Skeletal muscle tissue (tissue), 4 donors: Measurements from ENCODE around the gene DDX50. TPM values are rescaled to one million over a fixed set of nuclear protein-coding genes. Genes with fewer than 3 reads are reported as not detected.
"Not testable (repeated sequence)": the region's sequence is repeated elsewhere in the genome, so short reads cannot be mapped to it uniquely, and the experiment has no call there.

Experiments
- H3K27ac ChIP-seq: one replicate; pipeline ENCODE4 v1.7.0; 2013; ENCODE audit warnings: mild to moderate bottlenecking, low read depth, low read length, inconsistent platforms
- H3K27me3 ChIP-seq, 3 donors: one replicate each; pipeline ENCODE4 v1.7.0; 2013; ENCODE audit warnings: low read length in 3 of 3; ENCODE audit not compliant: control insufficient read depth in 3 of 3, insufficient read depth in 3 of 3
- H3K36me3 ChIP-seq, 3 donors: one replicate each; pipeline ENCODE4 v1.7.0; 2013; ENCODE audit warnings: low read length in 3 of 3; ENCODE audit not compliant: control insufficient read depth in 3 of 3, insufficient read depth in 3 of 3
- H3K4me1 ChIP-seq, 3 donors: one replicate each; pipeline ENCODE4 v1.7.0; 2013; ENCODE audit warnings: low read length in 3 of 3, mild to moderate bottlenecking in 3 of 3; ENCODE audit not compliant: control insufficient read depth in 3 of 3, insufficient read depth in 3 of 3
- H3K4me3 ChIP-seq, 3 donors: one replicate each; pipeline ENCODE4 v1.7.0; 2013; ENCODE audit warnings: low read length in 3 of 3
- H3K9ac ChIP-seq, 3 donors: one replicate each; pipeline ENCODE4 v1.7.0; 2013; ENCODE audit warnings: low read length in 3 of 3, mild to moderate bottlenecking in 3 of 3, moderate library complexity in 2 of 3, low read depth in 1 of 3
- H3K9me3 ChIP-seq, 3 donors: one replicate each; pipeline ENCODE4 v1.7.0; 2013; ENCODE audit warnings: low read length in 3 of 3; ENCODE audit not compliant: control insufficient read depth in 3 of 3
- total RNA-seq: library from RNA; depleted of rRNA; stranded (reverse); fragments of >200 nt; gene quantifications from one replicate; pipeline ENCODE4 v1.2.3, GENCODE V29; 2014
- donor health status: Osteomylitis.

The DDX50 gene
- 42.3 TPM for total RNA-seq

DNA sequence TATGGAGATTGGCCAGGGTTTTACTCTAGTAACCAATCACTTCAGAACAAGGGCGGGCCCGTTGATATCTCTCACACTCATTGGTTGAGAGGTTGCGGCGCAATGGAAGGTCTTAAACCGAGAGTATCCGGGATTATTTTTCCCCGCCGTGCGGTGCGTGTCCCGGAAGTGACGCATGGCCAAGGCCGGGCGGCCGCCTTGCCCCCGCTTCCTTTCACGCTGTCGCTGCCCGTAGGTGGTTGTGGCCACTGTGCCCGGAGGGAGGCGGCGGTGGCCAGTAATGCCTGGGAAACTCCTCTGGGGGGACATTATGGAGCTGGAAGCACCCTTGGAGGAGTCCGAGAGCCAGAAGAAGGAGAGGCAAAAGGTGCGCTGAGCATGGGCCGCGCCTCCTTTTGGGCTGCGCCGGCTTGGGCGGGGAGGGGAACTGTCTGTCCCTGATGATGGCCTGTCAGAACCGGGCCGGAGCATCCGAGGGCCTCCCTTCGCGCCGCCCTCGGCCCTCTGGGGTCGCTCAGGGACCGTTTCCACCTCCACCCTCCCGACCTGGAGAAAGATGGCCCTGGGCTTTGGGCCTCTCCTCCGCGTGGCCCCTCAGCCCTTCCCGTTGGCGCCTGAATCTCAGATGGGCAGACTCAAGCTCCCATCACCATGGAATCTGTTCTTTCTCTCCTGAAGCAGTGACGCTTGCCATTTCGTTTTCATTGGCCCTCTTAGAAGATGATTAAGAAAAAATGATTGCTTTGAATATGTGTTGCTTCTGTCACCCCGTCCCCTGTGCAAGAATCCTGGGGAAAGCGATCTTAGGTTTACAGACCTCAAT, at the start of gene DDX50:
Gene DDX50, plus strand, starts transcription at position 211 of the 823 bp plus-strand sequence. Its CDS starts 70 bp downstream, at position 281.
- no peaks in the 10 kb centered on the region for H3K9me3 ChIP-seq
- H3K27me3 ChIP-seq = no peaks in the 10 kb centered on the region
- H3K4me3 ChIP-seq = peak within 1 kb of the TSS; percentile 76 to 92 (median 89)
- H3K27ac ChIP-seq = peak within 1 kb of the TSS; percentile 99
- peaks cover 16 to 25% (median 18%) of the 10 kb centered on the region in 3 donors for H3K4me1 ChIP-seq
- peak within 1 kb of the TSS; percentile 90 to 96 (median 92) for H3K9ac ChIP-seq
- H3K36me3 ChIP-seq = peaks cover 0 to under 1% (median 0%) of the 10 kb centered on the region in 3 donors

DNA sequence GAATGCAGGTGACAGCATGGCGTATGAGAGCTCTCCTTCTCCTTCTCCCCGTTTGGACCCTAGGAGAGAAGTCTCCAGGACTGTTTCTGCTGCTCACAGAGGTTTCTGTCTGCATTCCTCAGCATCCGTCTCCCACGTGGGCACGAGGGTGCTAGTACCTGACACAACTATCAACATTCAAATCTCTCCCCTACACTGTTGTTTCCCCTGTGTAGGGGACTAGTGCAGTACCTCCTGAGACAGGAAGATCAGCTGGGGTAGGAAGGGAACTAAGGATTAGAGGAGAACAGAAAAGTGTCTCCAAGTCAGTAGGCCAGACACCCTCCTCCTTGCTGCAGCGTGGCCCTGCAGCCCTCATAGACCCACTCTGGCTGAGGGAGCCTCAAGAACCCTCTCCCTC, 44.8 kb upstream of the DDX50 start:
- Histone ChIP-seq H3K4me1 (no peaks in the 10 kb centered on the region), H3K9me3 (peaks cover 0 to 2% (median 0%) of the 10 kb centered on the region in 3 donors), H3K4me3 (no peak overlapping the region), H3K36me3 (no peaks in the 10 kb centered on the region), H3K27ac (no peak overlapping the region), H3K27me3 (no peaks in the 10 kb centered on the region), H3K9ac (no peak overlapping the region)

DNA sequence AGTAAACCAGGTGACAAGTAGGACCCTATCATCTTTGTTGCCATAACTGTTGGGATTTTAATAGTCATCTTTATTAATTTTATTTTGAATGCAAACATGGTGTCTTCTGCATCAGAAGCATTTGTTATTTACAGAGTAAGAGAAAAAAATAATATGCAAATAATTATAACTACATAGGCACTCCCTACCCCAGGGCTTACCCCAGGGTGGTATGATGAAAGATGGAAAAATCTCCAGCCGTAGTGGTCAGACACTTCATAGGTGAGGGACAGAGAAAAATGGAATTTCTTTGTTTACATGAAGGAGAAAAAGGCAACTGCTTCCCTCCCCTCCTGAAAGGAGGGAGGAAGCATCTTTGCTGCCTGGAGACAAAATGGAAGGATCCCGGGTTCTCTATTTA, 44.1 kb upstream of the DDX50 start:
- Histone ChIP-seq H3K27ac (no peak overlapping the region), H3K36me3 (no peaks in the 10 kb centered on the region), H3K27me3 (no peaks in the 10 kb centered on the region), H3K9ac (no peak overlapping the region), H3K4me1 (no peaks in the 10 kb centered on the region), H3K9me3 (peaks cover 0 to 5% (median 0%) of the 10 kb centered on the region in 3 donors), H3K4me3 (no peak overlapping the region)

DNA sequence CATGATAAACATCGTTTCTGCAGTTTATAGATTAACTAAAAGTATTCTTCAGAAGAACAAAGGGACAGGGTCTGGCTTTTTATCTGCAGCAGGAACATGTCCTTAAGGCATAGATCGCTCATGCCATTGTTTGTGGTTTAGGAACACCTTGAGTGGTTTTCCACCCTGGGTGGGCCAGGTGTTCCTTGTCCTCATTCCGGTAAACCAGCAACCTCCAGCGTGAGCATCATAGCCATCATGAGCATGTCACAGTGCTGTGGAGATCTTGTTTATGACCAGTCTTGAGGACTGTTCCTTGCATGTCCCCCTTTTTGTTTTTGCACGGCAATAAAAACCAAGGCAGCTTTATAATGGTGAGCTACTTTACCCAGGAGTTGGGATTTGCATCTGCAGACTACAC, 39.9 kb upstream of the DDX50 start:
- Histone ChIP-seq H3K9ac (no peak overlapping the region), H3K9me3 (peaks cover 0 to 5% (median 0%) of the 10 kb centered on the region in 3 donors), H3K36me3 (no peaks in the 10 kb centered on the region), H3K4me3 (no peak overlapping the region), H3K4me1 (no peaks in the 10 kb centered on the region), H3K27ac (no peak overlapping the region), H3K27me3 (no peaks in the 10 kb centered on the region)

DNA sequence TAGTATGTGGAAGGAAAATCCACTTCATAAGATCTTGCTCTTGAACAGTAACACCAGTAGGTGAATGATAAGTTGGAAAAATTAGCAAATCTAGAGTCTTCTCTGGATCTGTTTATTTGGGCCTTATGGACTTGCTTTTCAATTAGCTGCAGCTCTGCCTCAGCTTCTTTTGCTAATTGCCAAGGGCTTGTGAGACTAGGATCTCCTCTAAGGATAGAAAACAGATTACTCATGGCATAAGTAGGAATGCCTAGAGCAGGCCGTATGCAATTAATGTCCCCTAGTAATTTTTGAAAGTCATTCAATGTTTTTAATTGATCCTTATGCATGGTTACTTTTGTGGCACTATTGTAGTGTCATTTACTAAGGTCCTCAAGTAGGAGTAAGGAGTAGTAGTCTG, 36.5 kb upstream of the DDX50 start:
- H3K9me3 ChIP-seq = peaks cover 0 to 5% (median 0%) of the 10 kb centered on the region in 3 donors
- no peaks in the 10 kb centered on the region for H3K36me3 ChIP-seq
- H3K4me3 ChIP-seq = no peak overlapping the region
- no peak overlapping the region for H3K27ac ChIP-seq
- no peak overlapping the region for H3K9ac ChIP-seq
- H3K27me3 ChIP-seq = no peaks in the 10 kb centered on the region
- no peaks in the 10 kb centered on the region for H3K4me1 ChIP-seq

DNA sequence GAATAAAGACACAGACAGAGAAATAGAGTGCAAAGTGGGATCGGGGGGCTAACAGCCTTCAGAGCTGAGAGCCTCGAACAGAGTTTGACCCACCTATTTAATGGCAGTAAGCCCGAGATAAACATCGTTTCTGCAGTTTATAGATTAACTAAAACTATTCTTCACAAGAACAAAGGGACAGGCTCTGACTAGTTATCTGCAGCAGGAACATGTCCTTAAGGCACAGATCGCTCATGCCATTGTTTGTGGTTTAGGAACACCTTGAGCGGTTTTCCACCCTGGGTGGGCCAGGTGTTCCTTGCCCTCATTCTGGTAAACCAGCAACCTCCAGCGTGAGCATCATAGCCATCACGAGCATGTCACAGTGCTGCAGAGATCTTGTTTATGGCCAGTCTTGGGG, 32.9 kb upstream of the DDX50 start:
- not testable (repeated sequence) for H3K9ac ChIP-seq, H3K36me3 ChIP-seq, H3K4me3 ChIP-seq, H3K27me3 ChIP-seq, H3K27ac ChIP-seq, H3K9me3 ChIP-seq
- H3K4me1 ChIP-seq = peaks cover 0 to 12% (median 5%) of the 10 kb centered on the region in 3 donors

GRCh38 chr10:68869623-68870022, 31.5 kb upstream of the DDX50 start:
- Histone ChIP-seq H3K9ac (peak overlapping the region in 1 of 3 donors; percentile 8), H3K9me3 (no peaks in the 10 kb centered on the region), H3K4me3 (no peak overlapping the region), H3K27me3 (no peaks in the 10 kb centered on the region), H3K27ac (no peak overlapping the region), H3K4me1 (peaks cover 0 to 12% (median 5%) of the 10 kb centered on the region in 3 donors), H3K36me3 (no peaks in the 10 kb centered on the region)

DNA sequence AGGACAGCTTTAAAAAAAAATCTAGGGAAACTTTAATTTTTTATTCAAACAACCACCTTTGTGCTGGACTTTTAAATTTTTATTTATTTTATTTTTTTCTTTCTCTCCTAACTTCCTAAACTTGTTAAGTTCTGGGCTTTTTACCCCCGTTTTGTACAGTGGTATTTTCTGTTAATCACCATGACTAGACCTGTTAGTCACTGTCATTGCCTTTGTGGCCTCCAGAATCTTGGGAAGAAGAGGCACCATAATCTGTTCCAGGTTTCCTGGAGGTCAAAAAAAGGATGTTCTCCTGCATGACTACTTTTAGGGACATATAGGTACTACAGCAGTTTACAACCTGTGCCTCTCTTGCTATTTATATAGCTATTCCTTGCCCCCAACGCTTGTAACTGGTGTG, 31.1 kb upstream of the DDX50 start:
- no peak overlapping the region for H3K9ac ChIP-seq
- H3K9me3 ChIP-seq = no peaks in the 10 kb centered on the region
- no peak overlapping the region for H3K4me3 ChIP-seq
- H3K36me3 ChIP-seq = no peaks in the 10 kb centered on the region
- no peaks in the 10 kb centered on the region for H3K27me3 ChIP-seq
- H3K27ac ChIP-seq = no peak overlapping the region
- peaks cover 0 to 12% (median 5%) of the 10 kb centered on the region in 3 donors for H3K4me1 ChIP-seq

DNA sequence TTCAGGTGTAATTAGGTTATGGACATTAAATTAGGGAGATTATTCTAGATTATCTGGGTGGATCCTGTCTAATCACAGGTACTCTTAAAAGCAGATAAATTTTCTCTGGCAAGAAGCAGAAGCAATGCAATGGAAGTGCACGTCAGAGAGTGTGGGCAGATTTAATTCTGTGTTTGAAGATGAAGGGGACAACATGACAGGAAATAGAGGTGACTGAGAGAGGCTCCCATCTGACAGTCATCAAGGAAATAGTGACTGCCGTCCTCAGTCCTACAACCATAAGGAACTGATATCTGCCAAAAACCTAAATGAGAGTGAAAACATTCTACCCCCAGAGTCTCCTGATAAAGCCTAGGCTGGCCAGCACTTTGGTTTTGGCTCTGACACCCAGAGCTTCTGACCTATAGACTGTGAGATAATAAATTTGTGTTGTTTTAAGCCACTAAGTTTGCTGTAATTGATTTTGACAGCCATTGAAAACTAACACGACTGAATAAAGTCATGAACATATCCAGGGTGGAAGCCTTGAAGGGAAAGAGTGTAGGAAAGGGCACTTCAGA, 30.5 kb upstream of the DDX50 start:
- Histone ChIP-seq H3K27me3 (no peaks in the 10 kb centered on the region), H3K27ac (peak overlapping the region; percentile 70), H3K9ac (no peak overlapping the region), H3K36me3 (no peaks in the 10 kb centered on the region), H3K9me3 (no peaks in the 10 kb centered on the region), H3K4me3 (no peak overlapping the region), H3K4me1 (peaks cover 0 to 12% (median 5%) of the 10 kb centered on the region in 3 donors)

GRCh38 chr10:68871105-68871711, 29.9 kb upstream of the DDX50 start:
- Histone ChIP-seq H3K4me3 (peak overlapping the region in 1 of 3 donors; percentile 4), H3K27me3 (no peaks in the 10 kb centered on the region), H3K4me1 (peaks cover 0 to 12% (median 5%) of the 10 kb centered on the region in 3 donors), H3K9ac (peak overlapping the region in 1 of 3 donors; percentile 13), H3K36me3 (no peaks in the 10 kb centered on the region), H3K9me3 (no peaks in the 10 kb centered on the region), H3K27ac (peak overlapping the region; percentile 70)
